ENCODE data around the gene GPC1. TPM values are rescaled to one million over a fixed set of nuclear protein-coding genes. Genes with fewer than 3 reads are reported as not detected.

The GPC1 gene
- total and polyA plus RNA-seq, 2 donors (not counting 3 experiments of a cell fraction or from before 2014, with no cell fraction given) = 9.6 to 31.1 TPM

DNA sequence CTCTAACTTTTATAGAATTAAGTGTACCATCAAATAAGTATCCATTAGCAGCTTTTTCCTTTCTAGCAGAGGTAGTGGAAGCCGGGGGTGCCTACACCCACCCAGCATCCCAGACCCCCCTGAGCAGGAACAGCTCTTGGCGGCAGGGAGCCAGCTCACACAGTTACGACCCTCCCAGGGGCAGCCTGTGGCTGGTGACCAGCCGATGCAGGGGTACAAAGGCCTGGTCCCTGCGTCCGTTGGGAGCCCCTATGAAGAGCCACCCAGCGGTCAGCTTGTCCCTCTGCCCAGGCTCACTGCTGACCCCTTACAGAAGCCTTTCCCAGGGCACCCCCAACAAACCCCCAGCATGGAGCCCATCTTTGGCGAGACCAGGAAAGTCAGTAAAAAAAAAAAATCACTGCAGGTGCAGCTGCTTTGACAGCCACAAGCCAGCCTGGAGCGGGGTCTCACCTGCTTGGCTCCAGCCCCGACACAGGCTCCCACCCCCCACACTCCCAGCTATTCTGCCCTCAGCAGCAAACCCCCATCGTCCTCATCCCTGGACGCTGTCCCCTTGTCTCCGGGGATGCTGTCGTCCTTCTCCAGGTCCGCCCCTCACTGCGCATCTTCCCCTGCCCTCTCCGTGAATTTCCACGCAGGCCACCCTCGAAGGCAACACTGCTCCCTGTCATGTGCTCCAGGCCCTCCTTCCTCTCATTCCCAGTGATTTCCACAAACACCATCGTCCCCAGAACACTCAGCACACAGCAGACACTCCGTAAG lies 43.1 kb downstream of the GPC1 start:
- CTCF ChIA-PET = no interaction called here

More for the DNA sequence above, 43.1 kb downstream of the GPC1 start:
- TF ChIP-seq JUN (IDR thresholded peaks at IDR 0.05; ENCODE audit: borderline replicate concordance, insufficient read depth, insufficient read length, low read depth) (no peak), MYC (IDR thresholded peaks at IDR 0.05; ENCODE audit: low read depth, low read length) (no peak), GATA2 (IDR thresholded peaks at IDR 0.05; ENCODE audit: insufficient read depth, insufficient read length, low read depth, low read length) (no peak), FOS (IDR thresholded peaks at IDR 0.05; ENCODE audit: borderline replicate concordance, insufficient read depth, low read length) (no peak), EZH2 (IDR thresholded peaks at IDR 0.05; ENCODE audit: borderline replicate concordance, low read depth, low read length, severe bottlenecking) (no peak), POLR2A (IDR thresholded peaks at IDR 0.05; ENCODE audit: low read depth, low read length) (no peak)
- TF ChIP-seq, protein P1, sequence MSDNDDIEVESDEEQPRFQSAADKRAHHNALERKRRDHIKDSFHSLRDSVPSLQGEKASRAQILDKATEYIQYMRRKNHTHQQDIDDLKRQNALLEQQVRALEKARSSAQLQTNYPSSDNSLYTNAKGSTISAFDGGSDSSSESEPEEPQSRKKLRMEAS (IDR thresholded peaks at IDR 0.05; ENCODE audit: insufficient read depth, insufficient read length) = no peak
- TF ChIP-seq, protein P2, sequence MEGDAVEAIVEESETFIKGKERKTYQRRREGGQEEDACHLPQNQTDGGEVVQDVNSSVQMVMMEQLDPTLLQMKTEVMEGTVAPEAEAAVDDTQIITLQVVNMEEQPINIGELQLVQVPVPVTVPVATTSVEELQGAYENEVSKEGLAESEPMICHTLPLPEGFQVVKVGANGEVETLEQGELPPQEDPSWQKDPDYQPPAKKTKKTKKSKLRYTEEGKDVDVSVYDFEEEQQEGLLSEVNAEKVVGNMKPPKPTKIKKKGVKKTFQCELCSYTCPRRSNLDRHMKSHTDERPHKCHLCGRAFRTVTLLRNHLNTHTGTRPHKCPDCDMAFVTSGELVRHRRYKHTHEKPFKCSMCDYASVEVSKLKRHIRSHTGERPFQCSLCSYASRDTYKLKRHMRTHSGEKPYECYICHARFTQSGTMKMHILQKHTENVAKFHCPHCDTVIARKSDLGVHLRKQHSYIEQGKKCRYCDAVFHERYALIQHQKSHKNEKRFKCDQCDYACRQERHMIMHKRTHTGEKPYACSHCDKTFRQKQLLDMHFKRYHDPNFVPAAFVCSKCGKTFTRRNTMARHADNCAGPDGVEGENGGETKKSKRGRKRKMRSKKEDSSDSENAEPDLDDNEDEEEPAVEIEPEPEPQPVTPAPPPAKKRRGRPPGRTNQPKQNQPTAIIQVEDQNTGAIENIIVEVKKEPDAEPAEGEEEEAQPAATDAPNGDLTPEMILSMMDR (IDR thresholded peaks at IDR 0.05; ENCODE audit: extremely low read depth in 1 of 2, insufficient read depth in 1 of 2, low read depth in 1 of 2, low read length in 2 of 2) = no peak
- Histone ChIP-seq H3K4me3 (replicated peaks in 1 of 3; ENCODE audit: insufficient read depth in 1 of 3, low read depth in 1 of 3, low read length in 3 of 3) (no peak overlapping the region), H3K9me1 (replicated peaks; ENCODE audit: control insufficient read depth, extremely low read depth, insufficient read depth, low read length) (no peaks in the 10 kb centered on the region), H3K79me2 (ENCODE audit: control insufficient read depth, insufficient read depth, low read length) (no peaks in the 10 kb centered on the region), H4K20me1 (replicated peaks; ENCODE audit: control insufficient read depth, extremely low read depth, insufficient read depth, low read length) (no peaks in the 10 kb centered on the region), H3K9ac (replicated peaks; ENCODE audit: extremely low read depth, insufficient read depth, low read length) (no peak overlapping the region), H3K36me3 (ENCODE audit: control insufficient read depth in 2 of 2, extremely low read depth in 1 of 2, insufficient read depth in 2 of 2, low read length in 2 of 2) (no peaks in the 10 kb centered on the region), H3K9me3 (replicated peaks; ENCODE audit: control insufficient read depth, insufficient read depth, low read length) (no peaks in the 10 kb centered on the region), H3K4me2 (ENCODE audit: insufficient read depth, low read length) (no peak overlapping the region), H3K27ac (ENCODE audit: insufficient read depth, low read depth, low read length) (no peak overlapping the region), H3K27me3 (ENCODE audit: control insufficient read depth in 2 of 2, insufficient read depth in 2 of 2, low read length in 2 of 2) (no peaks in the 10 kb centered on the region), H3K4me1 (ENCODE audit: control insufficient read depth, extremely low read depth, insufficient read depth, low read length) (no peaks in the 10 kb centered on the region), H2AFZ (ENCODE audit: low read depth, low read length) (no peak overlapping the region)
- POLR2A ChIA-PET = no interaction called here
- FAIRE-seq = no peak
- no peak for DNase-seq (ENCODE audit: low read depth, low spot score)
- intact Hi-C loops (cut with micrococcal nuclease) (no loop called here), dilution Hi-C loops (cut with MboI; ENCODE audit: extremely low pct_ligation_motif_present, low sequenced_read_pairs) (no loop called here)
- no TSS peak for BruUV-seq (replicated peaks)
